ENCODE data around the gene CCDC197. TPM values are rescaled to one million over a fixed set of nuclear protein-coding genes. Genes with fewer than 3 reads are reported as not detected.

The CCDC197 gene
- total RNA-seq, 1 experiment from 2014 or later = not detected

DNA sequence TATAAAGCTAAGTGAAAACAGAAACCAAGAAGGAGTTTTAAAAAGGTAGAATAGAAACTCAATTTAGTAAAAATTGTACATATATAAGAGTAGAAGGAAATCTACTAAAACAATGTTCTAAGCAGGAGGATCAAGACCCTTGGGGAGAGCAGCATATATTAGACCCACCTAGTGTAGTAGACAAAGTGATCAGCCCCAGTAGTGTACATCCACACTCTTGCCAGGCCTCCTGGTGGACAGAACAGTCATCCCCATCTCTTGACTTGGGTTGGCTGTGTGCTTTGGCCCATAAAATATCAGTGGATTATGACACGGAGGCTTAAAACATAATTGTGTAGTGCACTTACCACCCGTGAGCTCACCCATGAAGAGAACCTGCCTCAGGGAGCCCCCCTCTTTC is 18.1 kb downstream of the CCDC197 start:
- H3K4me1 ChIP-seq (ENCODE audit: low read length) = no peaks in the 10 kb centered on the region
- H3K9me3 ChIP-seq (ENCODE audit: low read length) = no peaks in the 10 kb centered on the region
- H4K20me1 ChIP-seq (ENCODE audit: insufficient read depth, low read depth, low read length) = no peaks in the 10 kb centered on the region
- no peaks in the 10 kb centered on the region for H3K36me3 ChIP-seq (ENCODE audit: insufficient read depth, low read length)
- H3K9ac ChIP-seq (ENCODE audit: low read length) = no peak overlapping the region
- no peak overlapping the region for H3K4me2 ChIP-seq (ENCODE audit: low read depth, low read length, poor library complexity, severe bottlenecking)
- no peak overlapping the region for H3K4me3 ChIP-seq (ENCODE audit: low read length)
- no peak overlapping the region for H3K27ac ChIP-seq (ENCODE audit: low read length)
- H3K27me3 ChIP-seq (ENCODE audit: low read length) = no peaks in the 10 kb centered on the region
- no peak overlapping the region for H2AFZ ChIP-seq (ENCODE audit: low read length)
- no peaks in the 10 kb centered on the region for H3K9me2 ChIP-seq (replicated peaks; ENCODE audit: insufficient read depth, low read length)
- no peak for DNase-seq
- H3K79me2 ChIP-seq (ENCODE audit: low read length) = no peaks in the 10 kb centered on the region

DNA sequence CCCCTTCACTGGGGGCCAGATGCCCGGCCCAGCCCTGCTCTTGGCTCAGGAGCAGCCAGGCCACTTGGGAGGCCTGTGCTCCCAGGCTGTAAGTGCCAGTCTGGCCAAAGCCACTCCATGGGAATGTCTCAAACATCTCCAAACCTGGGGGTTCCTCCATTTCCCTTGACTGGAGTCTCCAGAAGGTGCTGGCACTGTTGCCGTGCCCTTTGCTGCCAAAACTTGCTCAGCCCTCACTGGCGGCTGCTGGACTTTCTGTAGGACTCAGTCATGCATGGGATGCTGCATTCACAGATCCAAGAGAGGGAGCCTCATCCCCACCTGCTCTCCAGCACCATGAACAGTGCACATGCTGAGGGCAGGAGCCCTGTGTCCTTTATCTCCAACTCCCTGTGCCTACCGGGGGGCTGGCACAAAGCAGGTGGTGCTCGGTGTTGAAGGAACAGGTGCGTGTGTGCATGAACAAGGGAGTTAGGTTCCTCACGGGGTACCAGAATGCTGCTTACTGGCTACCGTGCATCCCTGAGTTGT is 19.4 kb downstream of the CCDC197 start:
- Histone ChIP-seq H3K4me2 (ENCODE audit: low read depth, low read length, poor library complexity, severe bottlenecking) (no peak overlapping the region), H3K4me3 (ENCODE audit: low read length) (no peak overlapping the region), H4K20me1 (ENCODE audit: insufficient read depth, low read depth, low read length) (no peaks in the 10 kb centered on the region), H3K79me2 (ENCODE audit: low read length) (no peaks in the 10 kb centered on the region), H3K27ac (ENCODE audit: low read length) (no peak overlapping the region), H3K4me1 (ENCODE audit: low read length) (no peaks in the 10 kb centered on the region), H3K9me2 (replicated peaks; ENCODE audit: insufficient read depth, low read length) (no peaks in the 10 kb centered on the region), H3K9me3 (ENCODE audit: low read length) (no peaks in the 10 kb centered on the region), H3K9ac (ENCODE audit: low read length) (no peak overlapping the region), H3K36me3 (ENCODE audit: insufficient read depth, low read length) (no peaks in the 10 kb centered on the region), H3K27me3 (ENCODE audit: low read length) (no peaks in the 10 kb centered on the region), H2AFZ (ENCODE audit: low read length) (no peak overlapping the region)
- no peak for DNase-seq

DNA sequence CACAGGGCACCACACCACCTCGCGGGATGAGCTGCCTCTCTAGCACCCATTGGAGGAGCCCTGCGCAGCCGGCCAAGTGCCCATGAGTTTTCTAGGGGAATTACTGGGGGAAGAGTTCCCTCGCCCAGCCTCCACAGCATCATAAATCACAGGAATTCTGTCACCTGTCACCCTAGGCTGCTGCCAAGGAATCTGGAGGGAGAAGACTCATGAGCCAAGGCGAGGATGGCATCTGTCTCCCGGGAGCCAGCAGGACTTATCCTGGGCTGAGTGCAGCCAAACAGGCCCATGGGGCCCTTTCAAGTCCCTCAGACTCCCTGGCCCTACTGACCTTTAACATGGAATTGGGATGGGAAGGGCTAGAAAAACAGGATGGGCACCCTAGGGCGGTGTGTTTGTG is 21.2 kb downstream of the CCDC197 start:
- no peak for DNase-seq

DNA sequence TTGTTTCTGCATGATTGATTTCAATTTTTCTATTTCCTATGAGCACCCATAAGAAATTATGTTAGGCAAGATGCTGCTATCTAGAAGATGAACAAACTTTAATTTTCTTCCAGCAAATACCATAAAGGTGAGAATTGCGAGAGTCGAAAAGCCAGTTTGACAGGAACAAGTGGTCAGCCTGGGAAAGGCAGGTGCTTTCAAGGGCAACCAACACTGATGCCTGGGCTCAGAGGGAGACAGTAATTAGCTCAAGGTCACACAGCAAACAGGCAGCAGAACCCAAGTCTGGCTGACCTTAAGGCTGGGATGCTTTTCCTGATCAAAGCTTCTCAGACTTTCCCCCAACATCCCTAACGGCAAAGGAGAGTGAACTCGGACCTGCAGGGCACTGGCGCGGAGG is 22.2 kb downstream of the CCDC197 start:
- Histone ChIP-seq H3K4me2 (ENCODE audit: low read depth, low read length, poor library complexity, severe bottlenecking) (no peak overlapping the region), H3K4me3 (ENCODE audit: low read length) (no peak overlapping the region), H2AFZ (ENCODE audit: low read length) (no peak overlapping the region), H3K79me2 (ENCODE audit: low read length) (no peaks in the 10 kb centered on the region), H4K20me1 (ENCODE audit: insufficient read depth, low read depth, low read length) (no peaks in the 10 kb centered on the region), H3K9me2 (replicated peaks; ENCODE audit: insufficient read depth, low read length) (no peaks in the 10 kb centered on the region), H3K9ac (ENCODE audit: low read length) (no peak overlapping the region), H3K9me3 (ENCODE audit: low read length) (no peaks in the 10 kb centered on the region), H3K4me1 (ENCODE audit: low read length) (no peaks in the 10 kb centered on the region), H3K27ac (ENCODE audit: low read length) (no peak overlapping the region), H3K27me3 (ENCODE audit: low read length) (no peaks in the 10 kb centered on the region), H3K36me3 (ENCODE audit: insufficient read depth, low read length) (no peaks in the 10 kb centered on the region)
- DNase-seq = no peak

More for the DNA sequence above, 21.2 kb downstream of the CCDC197 start:
- Histone ChIP-seq H3K27me3 (ENCODE audit: low read length) (no peaks in the 10 kb centered on the region), H3K79me2 (ENCODE audit: low read length) (no peaks in the 10 kb centered on the region), H3K4me2 (ENCODE audit: low read depth, low read length, poor library complexity, severe bottlenecking) (no peak overlapping the region), H3K9me3 (ENCODE audit: low read length) (no peaks in the 10 kb centered on the region), H4K20me1 (ENCODE audit: insufficient read depth, low read depth, low read length) (no peaks in the 10 kb centered on the region), H3K36me3 (ENCODE audit: insufficient read depth, low read length) (no peaks in the 10 kb centered on the region), H3K4me3 (ENCODE audit: low read length) (no peak overlapping the region), H3K4me1 (ENCODE audit: low read length) (no peaks in the 10 kb centered on the region), H3K9me2 (replicated peaks; ENCODE audit: insufficient read depth, low read length) (no peaks in the 10 kb centered on the region), H3K9ac (ENCODE audit: low read length) (no peak overlapping the region), H3K27ac (ENCODE audit: low read length) (no peak overlapping the region), H2AFZ (ENCODE audit: low read length) (no peak overlapping the region)

DNA sequence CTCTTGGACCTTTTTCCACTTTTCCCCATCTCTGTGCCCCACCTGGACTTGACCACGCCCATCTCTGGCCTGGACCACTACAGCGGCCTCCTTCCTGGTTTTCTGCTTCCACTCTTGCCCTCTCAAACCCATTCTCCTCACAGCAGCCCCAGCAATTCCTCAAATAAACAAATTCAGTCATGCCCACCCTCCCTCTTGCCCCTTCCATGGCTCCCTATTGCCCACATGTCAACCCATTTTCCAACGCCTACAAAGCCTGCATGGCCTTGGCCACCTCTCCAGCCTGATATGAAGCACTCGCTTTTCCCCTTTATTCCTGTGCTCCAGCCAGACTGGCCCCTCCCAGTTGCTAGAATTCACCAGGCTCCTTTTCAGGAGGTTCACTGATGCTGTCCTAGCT is 23.2 kb downstream of the CCDC197 start:
- Histone ChIP-seq H3K4me3 (ENCODE audit: low read length) (no peak overlapping the region), H3K4me2 (ENCODE audit: low read depth, low read length, poor library complexity, severe bottlenecking) (no peak overlapping the region), H3K9me3 (ENCODE audit: low read length) (no peaks in the 10 kb centered on the region), H3K9ac (ENCODE audit: low read length) (no peak overlapping the region), H3K27me3 (ENCODE audit: low read length) (no peaks in the 10 kb centered on the region), H3K36me3 (ENCODE audit: insufficient read depth, low read length) (no peaks in the 10 kb centered on the region), H2AFZ (ENCODE audit: low read length) (no peak overlapping the region), H3K27ac (ENCODE audit: low read length) (no peak overlapping the region), H3K4me1 (ENCODE audit: low read length) (no peaks in the 10 kb centered on the region), H4K20me1 (ENCODE audit: insufficient read depth, low read depth, low read length) (no peaks in the 10 kb centered on the region), H3K79me2 (ENCODE audit: low read length) (no peaks in the 10 kb centered on the region), H3K9me2 (replicated peaks; ENCODE audit: insufficient read depth, low read length) (no peaks in the 10 kb centered on the region)
- no peak for DNase-seq

DNA sequence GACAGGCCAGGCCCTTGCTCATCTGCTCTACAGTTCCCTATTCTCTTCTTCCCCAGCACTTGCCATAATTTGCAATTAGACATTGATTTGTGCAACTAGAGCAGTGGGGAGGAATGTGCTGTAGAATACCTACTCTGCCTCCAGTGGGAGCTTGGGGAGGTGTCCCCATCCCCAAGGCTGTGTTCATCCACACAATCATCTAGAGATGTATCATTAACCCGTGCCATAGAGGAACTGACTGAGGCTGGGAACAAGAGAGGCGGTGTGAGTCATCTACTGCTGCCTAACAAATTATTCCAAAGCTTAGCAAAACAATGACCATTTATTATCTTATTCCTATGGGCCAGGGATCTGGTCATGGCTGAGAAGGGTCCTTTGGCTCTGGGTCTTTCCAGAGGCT is 23.9 kb downstream of the CCDC197 start:
- no peaks in the 10 kb centered on the region for H3K4me1 ChIP-seq (ENCODE audit: low read length)

DNA sequence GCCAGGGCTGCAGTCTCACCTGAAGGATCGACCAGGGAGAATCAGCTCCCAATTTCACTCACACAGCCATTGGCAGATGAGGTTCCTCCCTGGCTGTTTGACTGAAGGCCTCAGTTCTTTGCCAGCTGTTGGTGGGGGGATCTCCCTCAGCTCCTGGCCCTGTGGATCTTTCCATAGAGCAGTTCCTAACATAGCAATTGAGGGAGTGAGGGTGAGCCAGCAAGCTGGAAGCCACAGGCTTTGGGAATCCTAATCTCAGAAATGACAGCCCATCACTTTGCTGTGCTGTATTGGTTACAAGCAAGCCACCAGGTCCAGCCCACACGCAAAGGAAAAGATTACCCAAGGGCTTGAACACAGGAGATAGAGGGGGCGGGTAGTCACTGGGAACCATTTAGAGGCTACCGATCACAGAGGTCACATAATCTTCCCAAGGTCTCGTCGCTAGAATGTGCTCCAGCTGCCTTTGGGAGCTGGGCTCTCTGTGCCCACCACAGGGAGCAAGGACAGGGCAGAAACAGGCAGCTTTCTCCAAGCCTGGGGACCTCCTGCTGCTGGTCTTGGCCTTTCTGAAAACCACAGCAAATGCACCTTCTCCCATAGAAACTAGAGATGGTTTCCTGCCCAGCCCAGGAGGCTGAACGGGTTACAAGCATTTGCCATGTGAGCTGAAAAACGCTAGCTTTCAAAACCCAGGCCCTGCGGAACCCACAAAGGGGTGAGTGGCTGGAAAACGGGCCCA is 24.5 kb downstream of the CCDC197 start:
- H3K9ac ChIP-seq (ENCODE audit: low read length) = no peak overlapping the region

More for the DNA sequence above, 23.9 kb downstream of the CCDC197 start:
- H3K36me3 ChIP-seq (ENCODE audit: insufficient read depth, low read length) = no peaks in the 10 kb centered on the region
- no peak overlapping the region for H3K27ac ChIP-seq (ENCODE audit: low read length)
- no peaks in the 10 kb centered on the region for H4K20me1 ChIP-seq (ENCODE audit: insufficient read depth, low read depth, low read length)
- no peak for DNase-seq
- no peaks in the 10 kb centered on the region for H3K9me2 ChIP-seq (replicated peaks; ENCODE audit: insufficient read depth, low read length)
- no peak overlapping the region for H2AFZ ChIP-seq (ENCODE audit: low read length)
- H3K79me2 ChIP-seq (ENCODE audit: low read length) = no peaks in the 10 kb centered on the region
- no peaks in the 10 kb centered on the region for H3K9me3 ChIP-seq (ENCODE audit: low read length)
- no peak overlapping the region for H3K4me3 ChIP-seq (ENCODE audit: low read length)
- H3K4me2 ChIP-seq (ENCODE audit: low read depth, low read length, poor library complexity, severe bottlenecking) = no peak overlapping the region
- no peak overlapping the region for H3K9ac ChIP-seq (ENCODE audit: low read length)
- H3K27me3 ChIP-seq (ENCODE audit: low read length) = no peaks in the 10 kb centered on the region

DNA sequence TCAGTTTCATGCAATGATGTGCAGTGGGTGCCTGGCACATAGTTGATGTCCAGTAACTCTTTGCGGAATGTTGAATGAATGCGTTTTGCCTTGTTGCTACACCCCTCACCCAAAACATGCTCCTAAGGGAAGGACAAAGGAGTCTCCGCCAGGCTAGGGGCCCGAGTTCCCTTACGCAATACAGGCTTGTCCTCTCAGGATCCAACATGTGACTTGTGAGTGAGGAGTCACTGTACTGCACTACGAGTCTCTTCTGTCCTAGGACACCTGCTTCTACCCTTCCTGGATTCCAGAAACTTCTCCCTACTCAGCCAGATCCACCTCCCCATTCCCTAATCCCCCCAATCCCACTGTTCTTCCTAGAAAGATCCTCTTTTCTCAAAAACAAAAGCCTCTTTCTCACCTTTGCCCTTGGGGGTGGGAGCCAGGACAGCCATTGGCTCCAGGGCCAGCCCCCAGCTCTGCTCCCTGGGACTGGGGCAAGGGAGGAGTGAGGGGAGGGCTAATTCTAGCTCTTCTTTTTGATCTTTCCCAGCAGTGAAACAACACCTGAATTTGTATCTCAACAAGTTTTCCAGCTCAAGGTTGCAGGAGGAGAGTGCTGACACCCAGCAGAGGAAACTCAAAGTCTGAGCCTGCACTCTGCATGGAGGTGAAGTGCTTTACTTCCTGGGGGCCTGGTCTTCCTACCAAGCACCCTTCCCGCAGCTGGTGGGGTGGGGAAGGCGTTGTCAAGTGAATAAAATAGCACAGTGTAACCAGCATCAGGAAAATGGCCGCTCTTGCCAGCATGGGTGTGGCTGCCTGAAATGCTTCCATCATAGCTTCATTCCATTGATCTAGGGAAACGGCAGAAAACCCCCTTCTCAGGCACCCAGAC is 25.7 kb downstream of the CCDC197 start:
- H3K4me2 ChIP-seq (ENCODE audit: low read depth, low read length, poor library complexity, severe bottlenecking) = no peak overlapping the region
- H3K27ac ChIP-seq (ENCODE audit: low read length) = no peak overlapping the region
- no peaks in the 10 kb centered on the region for H3K36me3 ChIP-seq (ENCODE audit: insufficient read depth, low read length)
- H3K79me2 ChIP-seq (ENCODE audit: low read length) = no peaks in the 10 kb centered on the region
- H3K4me1 ChIP-seq (ENCODE audit: low read length) = no peaks in the 10 kb centered on the region
- no peak overlapping the region for H2AFZ ChIP-seq (ENCODE audit: low read length)
- no peaks in the 10 kb centered on the region for H3K9me2 ChIP-seq (replicated peaks; ENCODE audit: insufficient read depth, low read length)
- no peak overlapping the region for H3K4me3 ChIP-seq (ENCODE audit: low read length)
- H3K27me3 ChIP-seq (ENCODE audit: low read length) = no peaks in the 10 kb centered on the region
- no peaks in the 10 kb centered on the region for H3K9me3 ChIP-seq (ENCODE audit: low read length)
- no peak overlapping the region for H3K9ac ChIP-seq (ENCODE audit: low read length)
- no peaks in the 10 kb centered on the region for H4K20me1 ChIP-seq (ENCODE audit: insufficient read depth, low read depth, low read length)
- no peak for DNase-seq

More for the DNA sequence above, 24.5 kb downstream of the CCDC197 start:
- Histone ChIP-seq H3K9me3 (ENCODE audit: low read length) (no peaks in the 10 kb centered on the region), H3K27ac (ENCODE audit: low read length) (no peak overlapping the region), H3K79me2 (ENCODE audit: low read length) (no peaks in the 10 kb centered on the region), H4K20me1 (ENCODE audit: insufficient read depth, low read depth, low read length) (no peaks in the 10 kb centered on the region), H3K27me3 (ENCODE audit: low read length) (no peaks in the 10 kb centered on the region), H3K9me2 (replicated peaks; ENCODE audit: insufficient read depth, low read length) (no peaks in the 10 kb centered on the region), H3K4me1 (ENCODE audit: low read length) (no peaks in the 10 kb centered on the region), H2AFZ (ENCODE audit: low read length) (no peak overlapping the region), H3K4me2 (ENCODE audit: low read depth, low read length, poor library complexity, severe bottlenecking) (no peak overlapping the region), H3K36me3 (ENCODE audit: insufficient read depth, low read length) (no peaks in the 10 kb centered on the region), H3K4me3 (ENCODE audit: low read length) (no peak overlapping the region)
- DNase-seq = no peak
